ENCODE measurements around the gene CLCNKA.
"Not testable (repeated sequence)": the region's sequence is repeated elsewhere in the genome, so short reads cannot be mapped to it uniquely, and the experiment has no call there.

Gene CLCNKA

DNA sequence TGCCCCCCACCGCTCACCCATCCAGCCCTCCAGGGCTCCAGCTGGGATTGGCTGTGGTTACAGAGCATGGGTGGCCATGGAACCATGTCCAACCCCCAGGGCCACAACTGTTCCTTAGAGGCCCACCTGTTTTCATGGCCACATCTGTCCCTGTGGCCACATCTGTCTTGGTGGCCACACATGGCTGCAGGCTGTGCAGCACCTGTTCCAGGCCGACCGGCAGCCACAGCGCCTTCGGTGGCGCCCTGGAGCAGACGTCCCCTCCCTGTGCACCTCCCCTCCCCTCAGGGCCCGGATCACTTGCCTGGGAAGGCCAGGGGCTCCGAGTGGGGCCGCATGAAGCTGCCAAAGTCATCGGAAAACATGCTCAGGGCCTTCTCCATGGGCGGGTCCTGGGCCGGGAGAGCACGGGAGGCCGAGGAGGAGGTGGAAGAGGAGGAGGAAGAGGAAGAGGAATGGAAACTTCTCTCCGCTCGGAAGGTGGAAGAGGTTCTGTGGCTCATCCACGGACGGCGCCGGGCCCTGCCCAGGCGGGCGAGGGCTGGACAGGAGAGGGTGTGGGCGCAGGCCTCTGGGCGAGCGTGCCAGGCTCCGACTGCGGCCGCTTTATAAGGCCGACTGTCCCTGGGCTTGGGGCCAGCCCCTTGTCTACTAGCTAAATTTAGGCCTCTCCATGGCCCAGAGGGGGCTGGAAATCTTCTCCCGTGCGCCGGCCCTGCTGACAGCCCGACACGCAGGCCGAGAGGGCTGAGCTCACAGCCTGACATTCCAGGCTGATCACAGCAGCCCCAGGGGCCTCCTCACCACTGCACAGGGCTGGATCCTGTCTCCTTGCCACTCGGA, 4.2 kb upstream of the CLCNKA start, which contains the start of gene HSPB7:
TSS of gene HSPB7 (minus strand) at position 583 of the 843 bp plus-strand sequence. CDS start at position 503, 80 bp downstream.
- no peak for DNase-seq (ENCODE audit: low read depth in 2 of 2)

DNA sequence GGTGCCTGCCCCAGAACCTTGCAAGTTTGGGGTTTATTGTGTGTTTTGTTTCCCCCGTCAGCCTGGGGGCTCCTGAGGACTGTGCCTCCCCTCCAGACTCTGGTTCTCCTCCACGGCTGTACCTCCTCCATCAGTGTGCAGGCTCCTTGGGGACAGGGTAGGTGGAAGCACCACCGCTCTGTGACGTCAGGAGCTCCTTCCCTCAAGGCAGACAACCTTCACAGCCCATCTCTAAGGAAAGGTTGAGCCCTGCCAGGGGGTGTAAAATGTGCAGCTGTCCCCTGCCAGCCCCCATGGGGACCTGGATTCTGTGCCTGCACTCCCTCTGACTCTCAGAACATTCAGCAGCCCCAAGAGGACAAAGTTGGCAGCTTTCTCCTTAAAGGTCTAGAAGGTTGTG, 3.5 kb upstream of the CLCNKA start:
- DNase-seq (ENCODE audit: low read depth in 2 of 2) = no peak

DNA sequence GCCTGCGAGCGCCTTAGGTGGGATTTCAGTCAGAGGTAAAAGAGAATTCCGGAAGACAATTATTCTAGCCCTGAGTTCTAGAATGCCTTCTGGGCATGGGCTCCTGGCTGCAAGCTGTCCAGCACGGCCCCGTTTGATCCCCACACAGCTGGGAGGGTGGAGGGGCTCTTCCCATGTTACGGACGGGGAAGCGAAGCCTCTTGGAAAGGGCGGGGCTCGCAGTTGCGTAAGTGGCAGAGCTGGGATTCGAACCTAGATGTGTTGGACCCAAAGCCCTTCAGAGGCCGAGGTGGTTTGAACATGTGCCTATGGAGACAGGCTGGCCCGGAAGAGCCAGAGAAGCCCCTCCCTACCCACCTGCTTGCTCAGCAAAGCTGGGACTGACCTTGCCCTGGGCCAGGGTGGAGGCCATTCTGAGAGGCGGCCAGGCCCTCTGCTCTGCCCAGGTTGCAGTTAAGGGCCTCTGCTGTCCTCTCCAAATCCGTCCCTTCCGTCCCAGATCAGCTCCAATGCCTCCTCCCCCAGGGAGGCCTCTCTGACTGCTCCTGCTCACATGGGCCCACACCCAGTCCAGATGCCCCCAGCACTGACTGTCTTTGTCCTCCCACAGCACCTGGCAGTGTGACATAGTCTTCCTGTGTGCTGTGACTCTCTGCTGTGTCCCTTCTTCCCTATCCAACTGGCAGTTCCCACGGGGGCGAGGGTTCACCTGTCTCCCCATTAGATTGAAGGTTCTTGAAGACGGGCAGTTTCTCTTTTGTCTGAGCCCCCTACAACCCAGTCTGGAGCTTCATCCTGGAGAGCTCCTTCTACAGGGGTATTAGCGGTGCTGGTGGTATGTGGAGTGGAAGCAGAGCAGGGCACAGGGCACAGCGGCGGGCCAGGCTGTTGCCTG, 2.8 kb upstream of the CLCNKA start:
- no peak for DNase-seq (ENCODE audit: low read depth in 2 of 2)

DNA sequence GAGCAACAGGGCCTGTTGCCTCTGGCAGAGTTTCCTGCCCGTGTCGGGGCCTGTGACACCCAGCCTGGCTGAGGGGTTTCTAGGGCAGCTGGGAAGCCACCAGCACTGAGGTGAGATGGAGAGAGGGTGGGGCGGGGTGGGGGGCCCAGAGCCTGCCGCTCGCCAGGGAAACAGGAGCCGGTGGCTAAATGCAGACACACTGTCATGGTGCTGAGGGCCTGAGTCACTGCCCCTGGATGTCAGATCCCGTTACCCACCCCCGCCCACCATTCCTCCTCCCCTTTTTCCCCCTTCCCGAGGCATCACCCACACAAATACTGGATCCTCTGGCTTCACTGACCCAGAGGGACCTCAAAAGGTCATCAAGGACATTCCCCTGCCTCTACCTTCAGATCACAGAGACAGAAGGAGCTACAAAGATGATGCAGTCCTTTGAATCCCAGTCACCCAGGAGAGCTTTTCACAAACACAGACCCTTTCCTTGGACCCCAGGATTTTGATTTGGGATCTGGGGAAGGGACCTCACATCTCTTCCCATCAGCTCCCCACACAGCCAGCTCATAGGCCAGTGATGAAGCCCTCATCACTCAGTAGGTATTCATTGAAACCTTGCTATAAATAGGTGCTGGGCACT, 2.1 kb upstream of the CLCNKA start:
- DNase-seq (ENCODE audit: low read depth in 2 of 2) = no peak

DNA sequence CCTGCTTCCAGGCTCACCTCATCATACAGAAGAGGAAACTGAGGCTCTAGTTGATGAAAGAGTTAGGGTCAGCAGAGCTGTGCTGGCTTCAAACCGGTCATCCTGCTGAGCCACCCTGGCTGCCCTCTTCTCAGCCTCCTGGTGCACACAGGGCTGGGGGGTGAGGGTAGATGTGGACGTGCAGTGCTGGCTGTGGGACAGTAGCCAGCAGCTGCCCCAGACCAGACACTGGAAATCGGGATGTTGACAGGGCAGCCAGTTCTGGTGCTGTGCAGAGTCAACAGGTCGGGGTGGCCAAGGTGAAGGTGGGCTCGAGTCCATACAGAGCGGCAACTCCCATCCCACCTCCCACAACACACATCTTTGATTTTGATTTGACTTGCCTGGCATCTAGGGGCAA, 1.5 kb upstream of the CLCNKA start:
- no peak for DNase-seq (ENCODE audit: low read depth in 2 of 2)

DNA sequence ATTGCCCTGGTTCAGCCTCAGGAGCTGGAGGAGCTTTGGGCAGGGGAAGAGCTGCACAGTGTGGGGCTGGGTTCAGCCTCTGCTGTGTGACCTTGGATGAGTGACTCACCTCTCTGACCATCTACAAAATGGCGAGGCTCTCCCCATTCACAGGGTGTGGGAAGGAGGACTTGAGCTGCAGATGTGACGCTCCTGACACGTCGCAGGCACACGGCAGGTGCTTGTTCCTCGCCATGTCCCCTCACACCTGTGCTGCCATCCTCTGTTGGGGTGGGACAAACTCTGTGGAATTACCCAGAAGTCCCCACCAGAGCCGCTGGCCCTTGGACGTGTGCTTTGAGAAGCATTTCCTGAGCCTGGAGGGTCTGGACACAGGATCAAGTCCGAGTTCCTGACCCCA, 958 bp upstream of the CLCNKA start:
- DNase-seq (ENCODE audit: low read depth in 2 of 2) = not testable (repeated sequence)

DNA sequence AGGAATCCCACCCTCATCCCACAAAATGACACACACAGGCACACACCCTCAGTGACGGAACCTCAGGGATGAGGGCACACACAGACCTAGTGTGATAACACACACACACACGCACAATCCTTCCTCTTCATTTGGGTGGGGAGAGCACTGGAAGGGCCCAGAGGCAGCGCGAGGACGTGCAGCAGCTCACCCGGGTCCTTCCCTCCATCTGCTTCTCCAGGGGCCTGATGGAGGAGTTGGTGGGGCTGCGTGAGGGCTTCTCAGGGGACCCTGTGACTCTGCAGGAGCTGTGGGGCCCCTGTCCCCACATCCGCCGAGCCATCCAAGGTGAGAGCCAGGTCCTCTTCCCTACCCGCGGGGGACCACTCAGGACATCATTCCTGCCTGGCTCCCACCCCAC, 557 bp downstream of the CLCNKA start:
- no peak for DNase-seq (ENCODE audit: low read depth in 2 of 2)

DNA sequence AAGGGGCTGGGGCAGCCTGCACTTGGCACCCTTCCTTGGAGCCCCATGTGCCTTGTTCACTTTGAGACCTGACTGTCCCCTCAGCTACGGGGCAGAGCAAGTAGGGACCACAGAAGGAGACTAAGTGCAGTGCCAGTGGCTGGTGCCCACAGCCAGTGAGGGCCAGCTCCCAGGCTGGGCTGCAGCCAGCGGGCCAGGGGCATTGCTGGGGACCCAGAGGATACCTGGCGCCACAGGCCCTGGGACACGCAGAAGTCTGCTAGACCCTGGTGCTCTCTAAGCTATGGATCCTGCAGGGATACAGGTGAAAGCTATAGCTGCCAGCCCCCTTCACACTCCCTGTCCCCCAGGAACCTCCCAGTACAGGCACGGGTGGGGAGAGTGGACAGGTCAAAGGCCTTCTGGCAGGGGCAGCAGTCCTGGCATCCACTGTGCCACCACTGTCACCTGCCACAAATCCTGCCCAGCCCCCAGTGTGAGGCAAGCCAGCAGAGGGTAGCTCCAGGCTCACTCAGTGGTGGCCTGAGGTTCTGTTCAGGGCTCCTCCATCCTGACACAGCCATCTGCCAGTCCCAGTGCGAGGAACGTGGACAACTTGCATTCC, 1.3 kb downstream of the CLCNKA start:
- DNase-seq (ENCODE audit: low read depth in 2 of 2) = no peak

DNA sequence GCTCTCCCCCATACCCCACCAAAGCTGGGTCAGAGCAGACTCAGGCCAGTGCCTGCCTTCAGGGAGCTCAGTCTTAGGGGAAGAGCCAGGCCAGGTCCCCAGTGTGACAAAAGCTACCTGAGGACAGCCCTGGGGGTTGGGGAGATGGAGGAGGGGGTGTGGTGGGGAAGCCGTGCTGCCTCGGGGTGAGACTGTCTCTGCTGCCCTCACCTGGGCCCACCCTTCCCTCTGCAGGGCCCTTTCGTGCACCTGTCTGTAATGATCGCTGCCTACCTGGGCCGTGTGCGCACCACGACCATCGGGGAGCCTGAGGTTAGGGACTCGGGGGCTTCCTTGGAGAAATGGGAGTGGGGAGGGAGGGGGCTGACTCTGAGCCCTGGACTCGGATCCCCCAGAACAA, 4.5 kb downstream of the CLCNKA start:
- DNase-seq (ENCODE audit: low read depth in 2 of 2) = not testable (repeated sequence)

DNA sequence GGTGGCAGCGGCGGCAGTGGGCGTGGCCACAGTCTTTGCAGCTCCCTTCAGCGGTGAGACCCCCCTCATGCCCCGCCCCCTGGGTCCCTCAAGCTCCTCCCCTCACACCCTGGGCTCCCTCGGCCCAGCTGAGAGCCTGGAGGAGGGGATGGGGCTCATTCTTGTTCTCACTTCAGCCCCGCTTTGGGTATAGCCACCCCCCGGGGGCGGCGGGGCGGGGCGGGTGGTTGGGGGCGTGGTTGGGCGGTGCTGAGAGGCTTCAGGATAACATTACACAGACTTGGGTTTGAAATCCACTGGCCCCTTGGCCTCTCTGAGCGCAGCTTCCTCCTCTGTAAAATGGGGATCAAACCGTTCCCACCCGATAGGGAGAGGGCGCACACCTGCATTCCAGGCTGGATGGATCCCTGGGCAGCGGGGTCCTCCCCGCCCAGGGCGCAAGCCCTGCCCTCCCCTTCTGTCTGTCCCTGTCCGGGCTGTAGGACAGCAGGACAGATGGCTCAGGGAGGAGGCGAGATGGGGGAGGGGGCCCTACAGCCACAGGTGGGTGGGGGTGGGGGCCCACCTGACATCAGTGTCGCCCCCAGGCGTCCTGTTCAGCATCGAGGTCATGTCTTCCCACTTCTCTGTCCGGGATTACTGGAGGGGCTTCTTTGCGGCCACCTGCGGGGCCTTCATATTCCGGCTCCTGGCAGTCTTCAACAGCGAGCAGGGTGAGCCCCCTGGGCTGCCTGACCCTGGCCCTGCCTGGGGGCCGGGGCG, 5.1 kb downstream of the CLCNKA start:
- DNase-seq (ENCODE audit: low read depth in 2 of 2) = no peak

DNA sequence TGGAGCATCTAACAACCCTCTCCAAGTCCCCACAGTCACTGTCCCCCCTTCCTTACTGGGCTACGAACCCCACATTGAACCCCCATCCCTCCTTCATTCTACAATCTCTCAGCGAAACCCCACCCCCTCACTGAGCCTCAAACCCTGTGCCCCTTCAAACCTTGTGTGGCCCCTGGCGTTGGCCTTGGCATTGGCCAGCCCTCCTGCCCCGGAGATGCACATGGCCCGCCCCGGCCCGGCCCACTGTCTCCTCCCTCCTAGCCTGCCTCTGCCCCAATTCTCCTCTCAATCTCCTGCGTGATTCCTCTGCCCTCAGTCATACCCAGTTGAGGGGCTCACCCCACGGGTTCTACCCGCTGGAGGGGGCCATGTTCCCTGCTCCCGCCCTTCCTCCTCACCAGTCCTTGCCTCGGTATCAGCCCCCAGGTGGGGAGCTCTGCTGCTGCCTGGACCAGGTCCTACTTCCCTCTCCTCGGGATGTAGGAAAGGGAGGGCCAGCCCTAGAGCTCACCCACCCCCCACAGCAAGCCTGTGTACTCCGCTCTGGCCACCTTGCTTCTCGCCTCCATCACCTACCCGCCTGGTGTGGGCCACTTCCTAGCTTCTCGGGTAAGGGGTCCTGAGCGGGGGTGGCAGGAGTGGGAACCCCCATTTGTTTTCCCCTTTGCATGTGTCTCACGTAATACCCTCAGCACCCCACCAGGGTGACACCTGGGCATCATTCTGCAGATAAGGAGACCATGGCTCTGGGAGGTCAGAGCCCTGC, 6.6 kb downstream of the CLCNKA start:
- DNase-seq (ENCODE audit: low read depth in 2 of 2) = no peak

DNA sequence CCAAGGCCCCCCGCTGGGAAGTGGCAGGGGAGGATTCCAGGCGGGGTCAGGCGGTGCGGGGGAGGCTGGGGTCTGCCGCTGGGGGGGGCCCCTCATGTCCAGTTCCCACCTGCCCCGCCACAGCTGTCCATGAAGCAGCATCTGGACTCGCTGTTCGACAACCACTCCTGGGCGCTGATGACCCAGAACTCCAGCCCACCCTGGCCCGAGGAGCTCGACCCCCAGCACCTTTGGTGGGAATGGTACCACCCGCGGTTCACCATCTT, 7.1 kb downstream of the CLCNKA start:
- DNase-seq (ENCODE audit: low read depth in 2 of 2) = not testable (repeated sequence)

DNA sequence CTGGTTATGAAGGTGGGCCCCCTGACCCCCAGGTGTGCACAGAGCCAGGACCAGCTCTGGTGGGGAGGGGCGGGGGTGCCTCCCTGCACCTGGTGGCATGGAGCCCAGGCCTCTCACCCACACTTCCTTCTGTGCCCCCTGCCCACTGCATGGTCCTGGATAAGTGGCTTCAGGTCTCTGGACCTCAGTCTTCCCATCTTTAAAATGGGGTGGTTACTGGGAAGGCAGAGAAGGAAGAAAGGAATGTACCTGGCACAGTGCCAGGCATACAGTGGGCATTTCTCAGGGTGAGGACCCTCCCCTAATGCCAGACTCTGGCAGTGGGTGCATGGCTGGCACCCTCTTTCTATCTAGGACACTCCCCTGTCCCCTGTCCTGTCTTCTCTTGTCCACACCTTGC, 7.5 kb downstream of the CLCNKA start:
- DNase-seq (ENCODE audit: low read depth in 2 of 2) = no peak

DNA sequence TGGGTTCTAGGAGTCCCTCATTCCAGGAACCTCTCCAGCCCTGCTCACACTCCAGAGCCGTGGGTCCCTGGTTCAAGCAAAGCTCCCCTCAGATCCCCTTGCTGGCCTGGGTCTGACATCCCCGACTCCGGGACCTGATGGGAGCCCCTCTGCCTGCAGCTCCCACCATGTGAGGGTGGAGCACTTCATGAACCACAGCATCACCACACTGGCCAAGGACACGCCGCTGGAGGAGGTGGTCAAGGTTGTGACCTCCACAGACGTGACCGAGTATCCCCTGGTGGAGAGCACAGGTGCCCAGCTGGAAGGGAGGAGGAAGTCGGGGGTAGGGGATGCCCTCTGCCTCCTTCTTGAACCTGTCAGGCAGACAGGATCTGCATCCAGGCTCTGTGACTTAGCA, 9.7 kb downstream of the CLCNKA start:
- DNase-seq (ENCODE audit: low read depth in 2 of 2) = no peak

DNA sequence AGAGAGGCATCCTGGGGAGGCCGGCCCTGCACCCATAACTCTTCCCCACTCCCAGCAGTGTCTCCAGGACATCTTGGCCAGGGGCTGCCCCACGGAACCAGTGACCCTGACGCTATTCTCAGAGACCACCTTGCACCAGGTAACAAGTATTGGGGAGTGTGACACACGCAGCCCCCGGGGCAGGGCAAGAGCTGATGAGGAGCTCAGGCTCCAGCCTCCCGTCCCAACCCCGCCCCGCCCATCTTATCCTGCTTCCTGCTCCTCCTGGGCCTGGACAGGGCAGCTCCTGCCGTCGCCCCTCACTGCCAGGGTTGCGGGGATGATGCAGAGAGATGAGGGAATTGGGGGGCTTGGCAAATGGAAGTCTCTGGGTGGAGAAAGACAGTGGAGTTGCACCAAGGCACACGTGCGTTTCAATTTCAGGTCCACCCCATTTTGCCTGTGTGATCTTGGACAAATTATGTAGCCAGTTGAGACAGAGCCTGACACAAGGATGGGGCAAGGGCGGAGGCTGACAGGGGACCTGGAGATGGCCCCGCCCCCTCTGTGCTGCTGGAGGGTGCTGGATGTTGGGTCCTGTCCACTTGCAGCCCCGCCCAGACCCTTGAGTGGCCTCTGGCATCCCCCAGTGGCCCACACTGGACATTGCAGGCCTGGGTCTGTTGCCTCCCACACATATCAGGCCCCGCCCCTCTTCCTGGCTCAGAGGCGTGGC, 10.7 kb downstream of the CLCNKA start:
- DNase-seq (ENCODE audit: low read depth in 2 of 2) = no peak

DNA sequence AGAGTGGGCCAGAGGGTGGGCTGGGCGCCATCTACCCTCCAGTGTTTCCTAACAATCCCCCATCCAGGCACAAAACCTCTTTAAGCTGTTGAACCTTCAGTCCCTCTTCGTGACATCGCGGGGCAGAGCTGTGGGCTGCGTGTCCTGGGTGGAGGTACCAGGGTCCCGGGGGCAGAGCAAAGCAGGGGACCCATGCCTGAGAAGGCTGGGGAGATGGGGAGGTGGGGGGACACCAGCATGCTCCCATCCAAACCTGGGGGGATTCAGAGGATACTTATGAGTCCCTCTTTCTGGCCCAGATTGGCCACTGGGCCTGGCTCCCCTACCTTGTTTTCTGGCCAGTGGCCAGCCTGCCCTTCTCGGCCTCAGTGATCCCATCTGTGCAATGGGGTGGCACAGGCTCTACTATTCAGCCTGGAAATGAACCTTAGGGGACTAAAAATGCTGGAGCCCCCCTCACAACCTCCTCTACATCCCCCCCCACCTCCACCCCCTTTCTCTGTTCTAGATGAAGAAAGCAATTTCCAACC, 11.3 kb downstream of the CLCNKA start:
- DNase-seq (ENCODE audit: low read depth in 2 of 2) = not testable (repeated sequence)

DNA sequence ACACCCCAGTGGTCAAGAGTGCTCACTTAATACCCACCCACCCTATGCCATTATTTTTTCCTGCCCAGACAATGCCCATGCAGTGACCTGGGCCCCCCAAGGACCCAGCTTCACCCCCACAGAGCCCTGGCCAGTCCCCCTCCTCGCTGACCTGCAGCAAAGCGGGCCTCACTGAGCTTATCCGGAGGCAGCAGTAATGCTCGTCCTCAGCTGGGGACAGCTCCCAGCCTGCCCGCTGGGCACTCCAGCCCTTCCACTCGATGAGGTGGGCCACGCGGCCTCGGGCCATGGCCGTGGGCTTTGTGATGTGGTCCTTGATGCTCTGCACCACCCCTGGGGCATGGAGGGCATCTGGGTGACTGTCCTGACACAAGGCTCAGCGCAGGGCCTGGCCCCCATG, 14.6 kb downstream of the CLCNKA start:
- not testable (repeated sequence) for DNase-seq (ENCODE audit: low read depth in 2 of 2)

DNA sequence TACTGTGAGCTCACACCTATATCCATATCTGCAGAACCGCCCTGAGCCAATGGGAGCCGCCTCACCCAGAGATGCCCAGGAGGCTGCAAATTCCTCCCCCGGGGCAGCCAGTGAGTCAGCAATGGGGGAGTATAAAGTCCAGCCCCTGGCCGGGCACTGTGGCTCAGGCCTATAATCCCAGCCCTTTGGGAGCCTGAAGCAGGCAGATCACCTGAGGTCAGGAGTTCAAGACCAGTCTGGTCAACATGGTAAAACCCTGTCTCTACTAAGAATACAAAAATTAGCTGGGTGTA, 16.7 kb downstream of the CLCNKA start:
- no peak for DNase-seq (ENCODE audit: low read depth in 2 of 2)

DNA sequence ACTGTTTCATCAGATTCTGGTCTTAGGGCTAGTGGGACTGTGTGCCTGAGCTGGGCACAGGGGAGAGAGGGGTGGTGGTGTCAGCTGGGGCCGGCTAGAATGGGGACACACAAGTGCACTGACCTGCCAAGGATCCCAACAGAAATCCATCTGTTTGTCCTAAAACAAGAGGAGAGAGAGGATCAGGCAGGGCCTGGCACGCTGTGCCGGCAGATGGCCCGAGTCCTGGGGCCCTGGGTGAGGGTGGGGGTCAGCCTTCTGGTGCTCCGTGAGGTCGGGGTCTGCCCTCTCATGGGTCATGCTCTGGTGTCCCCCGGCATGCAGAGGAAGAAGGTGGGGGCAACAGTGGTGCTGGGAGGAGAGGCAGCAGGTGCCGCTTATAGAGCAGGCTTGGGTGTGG, 18.0 kb downstream of the CLCNKA start:
- not testable (repeated sequence) for DNase-seq (ENCODE audit: low read depth in 2 of 2)

DNA sequence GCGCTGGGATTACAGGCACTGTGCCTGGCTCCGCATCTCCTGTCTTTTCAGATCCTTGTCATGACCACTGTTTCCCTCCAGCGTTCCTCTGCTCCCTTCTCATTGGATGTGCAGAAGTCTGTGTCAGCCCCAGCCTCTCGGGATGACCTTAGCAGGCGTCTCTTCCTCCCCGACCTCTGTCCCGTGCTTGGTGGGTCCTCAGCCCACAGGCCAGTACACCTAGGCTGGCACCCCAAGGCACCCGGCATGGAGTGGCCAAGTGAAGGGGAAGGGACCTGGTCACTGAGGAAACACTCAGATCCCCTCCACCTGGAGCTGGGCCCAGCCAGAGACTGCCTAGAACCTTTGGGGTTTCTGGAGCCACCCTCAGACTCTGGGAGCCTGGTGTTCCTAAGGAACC, 19.4 kb downstream of the CLCNKA start:
- no peak for DNase-seq (ENCODE audit: low read depth in 2 of 2)
